H9 (cell line): Measurements from ENCODE around the gene ITGBL1. TPM values are rescaled to one million over a fixed set of nuclear protein-coding genes. Genes with fewer than 3 reads are reported as not detected.

Experiments used
- DNase-seq: peaks from one replicate; pipeline ENCODE4 v3.0.0-alpha.2; 2017
- H2AFZ ChIP-seq: one replicate; pipeline ENCODE4 v1.6.1; 2013; ENCODE audit warnings: mild to moderate bottlenecking, low read length, control low read depth, moderate library complexity
- H2AK5ac ChIP-seq: 2 replicates; pipeline ENCODE4 v1.6.1; 2013; ENCODE audit warnings: low read length, control low read depth, mixed read lengths; ENCODE audit not compliant: insufficient read length
- H2BK120ac ChIP-seq: one replicate; pipeline ENCODE4 v1.6.1; 2013; ENCODE audit warnings: low read depth, mild to moderate bottlenecking, low read length, control low read depth, inconsistent platforms; ENCODE audit not compliant: poor library complexity, severe bottlenecking
- H2BK12ac ChIP-seq: 2 replicates; pipeline ENCODE4 v1.6.1; 2013; ENCODE audit warnings: low read length, control low read depth, mixed read lengths, low read depth; ENCODE audit not compliant: insufficient read length
- H2BK15ac ChIP-seq: 2 replicates; pipeline ENCODE4 v1.6.1; 2013; ENCODE audit warnings: low read depth, low read length, control low read depth
- H2BK20ac ChIP-seq: one replicate; pipeline ENCODE4 v1.6.1; 2013; ENCODE audit warnings: low read depth, mild to moderate bottlenecking, low read length, control low read depth, inconsistent platforms; ENCODE audit not compliant: poor library complexity, severe bottlenecking
- H2BK5ac ChIP-seq: 2 replicates; pipeline ENCODE4 v1.6.1; 2013; ENCODE audit warnings: low read length, control low read depth, mixed read lengths; ENCODE audit not compliant: insufficient read length
- H3K14ac ChIP-seq: 2 replicates; pipeline ENCODE4 v1.6.1; 2013; ENCODE audit warnings: low read length, control low read depth; ENCODE audit not compliant: insufficient read depth
- H3K18ac ChIP-seq: 2 replicates; pipeline ENCODE4 v1.6.1; 2013; ENCODE audit warnings: low read depth, mild to moderate bottlenecking, mixed read lengths, low read length, control low read depth; ENCODE audit not compliant: insufficient read length
- H3K23ac ChIP-seq: 2 replicates; pipeline ENCODE4 v1.6.1; 2013; ENCODE audit warnings: low read length, control low read depth, mixed read lengths, low read depth; ENCODE audit not compliant: insufficient read length
- H3K23me2 ChIP-seq: 2 replicates; pipeline ENCODE4 v1.6.1; 2013; ENCODE audit warnings: low read depth, mild to moderate bottlenecking, mixed read lengths, low read length, control low read depth; ENCODE audit not compliant: insufficient read length, poor library complexity, severe bottlenecking
- H3K27ac ChIP-seq: 2 replicates; pipeline ENCODE4 v1.5.1; 2013; ENCODE audit warnings: low read length, control low read depth, mixed read lengths, low read depth; ENCODE audit not compliant: insufficient read length
- H3K27me3 ChIP-seq: 2 replicates; pipeline ENCODE4 v1.6.1; 2013; ENCODE audit warnings: low read length, control low read depth, inconsistent platforms; ENCODE audit not compliant: insufficient read depth
- H3K4ac ChIP-seq: 2 replicates; pipeline ENCODE4 v1.6.1; 2013; ENCODE audit warnings: low read depth, mild to moderate bottlenecking, control low read depth, inconsistent platforms, low read length, moderate library complexity
- H3K4me1 ChIP-seq: 2 replicates; pipeline ENCODE4 v1.6.1; 2013; ENCODE audit warnings: low read length, control low read depth, inconsistent platforms; ENCODE audit not compliant: insufficient read depth
- H3K4me2 ChIP-seq: 2 replicates; pipeline ENCODE4 v1.6.1; 2013; ENCODE audit warnings: low read length, control low read depth, mixed read lengths; ENCODE audit not compliant: insufficient read length, insufficient read depth
- H3K56ac ChIP-seq: 2 replicates; pipeline ENCODE4 v1.6.1; 2013; ENCODE audit warnings: low read depth, mild to moderate bottlenecking, mixed read lengths, low read length, control low read depth; ENCODE audit not compliant: insufficient read length
- H3K79me1 ChIP-seq: 2 replicates; pipeline ENCODE4 v1.6.1; 2013; ENCODE audit warnings: low read depth, mild to moderate bottlenecking, moderate library complexity, low read length, control low read depth, inconsistent platforms; ENCODE audit not compliant: insufficient read depth, poor library complexity, severe bottlenecking
- H3K79me2 ChIP-seq: 2 replicates; pipeline ENCODE4 v1.6.1; 2013; ENCODE audit warnings: low read length, control low read depth, inconsistent platforms; ENCODE audit not compliant: insufficient read depth
- H3K9ac ChIP-seq: 2 replicates; pipeline ENCODE4 v1.6.1; 2013; ENCODE audit warnings: low read length, control low read depth, mixed read lengths; ENCODE audit not compliant: insufficient read length; ENCODE audit errors: extremely low read depth
- H3K9me3 ChIP-seq: one replicate; pipeline ENCODE4 v1.6.1; 2013; ENCODE audit warnings: low read depth, low read length, inconsistent platforms; ENCODE audit not compliant: control insufficient read depth
- H3T11ph ChIP-seq: one replicate; pipeline ENCODE4 v1.6.1; 2013; ENCODE audit warnings: mild to moderate bottlenecking, low read length, control low read depth, inconsistent platforms
- H4K20me1 ChIP-seq: one replicate; pipeline ENCODE4 v1.6.1; 2013; ENCODE audit not compliant: control insufficient read depth, insufficient read length, insufficient read depth
- H4K5ac ChIP-seq: 2 replicates; pipeline ENCODE4 v1.6.1; 2013; ENCODE audit warnings: low read depth, mild to moderate bottlenecking, mixed read lengths, low read length, control low read depth; ENCODE audit not compliant: insufficient read length
- H4K8ac ChIP-seq: replicated peaks from 2 replicates; pipeline ENCODE4 v1.6.1; 2013; ENCODE audit warnings: low read length, control low read depth, mixed read lengths, low read depth; ENCODE audit not compliant: insufficient read length
- H4K91ac ChIP-seq: 2 replicates; pipeline ENCODE4 v1.6.1; 2013; ENCODE audit warnings: low read depth, mild to moderate bottlenecking, moderate library complexity, mixed read lengths, low read length, control low read depth; ENCODE audit not compliant: insufficient read length
- H3K27ac Mint-ChIP-seq, 3 experiments: 2 replicates in 2 of 3; 3 replicates in 1 of 3; pipeline ENCODE4 v1.8.0; 2020 to 2021; ENCODE audit warnings: mixed read lengths in 3 of 3, mild to moderate bottlenecking in 1 of 3, moderate library complexity in 1 of 3
- H3K27me3 Mint-ChIP-seq: 2 replicates; pipeline ENCODE4 v1.8.0; 2021; ENCODE audit warnings: low read depth, mild to moderate bottlenecking, moderate library complexity, mixed read lengths
- H3K36me3 Mint-ChIP-seq, 3 experiments: 2 replicates in 2 of 3; 3 replicates in 1 of 3; pipeline ENCODE4 v1.8.0; 2020 to 2021; ENCODE audit warnings: low read depth in 3 of 3, mixed read lengths in 3 of 3; ENCODE audit not compliant: insufficient read depth in 1 of 3
- H3K4me1 Mint-ChIP-seq, 2 experiments: 2 replicates each; pipeline ENCODE4 v1.8.0; 2020; ENCODE audit warnings: mixed read lengths in 2 of 2
- H3K4me3 Mint-ChIP-seq, 2 experiments: 2 replicates in 1 of 2; 3 replicates in 1 of 2; pipeline ENCODE4 v1.8.0; 2020 to 2021; ENCODE audit warnings: mild to moderate bottlenecking in 2 of 2, mixed read lengths in 2 of 2, moderate library complexity in 1 of 2
- H3K9me3 Mint-ChIP-seq, 2 experiments: 2 replicates in 1 of 2; 3 replicates in 1 of 2; pipeline ENCODE4 v1.8.0; 2020; ENCODE audit warnings: mild to moderate bottlenecking in 2 of 2, mixed read lengths in 2 of 2, moderate library complexity in 1 of 2
- CTCF ChIP-seq: fragments of 200-600 bp; sonication (generic); conservative IDR thresholded peaks from 3 replicates; pipeline ENCODE4 v1.8.0; 2021; ENCODE audit warnings: antibody characterized with exemption, mild to moderate bottlenecking
- total RNA-seq: library from RNA; stranded (reverse); gene quantifications from 2 replicates; pipeline ENCODE4 v1.2.1, GENCODE V29; 2021

Gene ITGBL1
- total RNA-seq, 1 experiment from 2014 or later, result not detected

- DNase-seq, result no peak
- H3K27ac ChIP-seq, result no peak overlapping the region
- H3K36me3 Mint-ChIP-seq, result no peaks in the 10 kb centered on the region; a peak in 1 of 7 replicates
Observed at GRCh38 chr13:101511161-101511560, 58.7 kb downstream of the ITGBL1 start.

More at GRCh38 chr13:101511161-101511560, 58.7 kb downstream of the ITGBL1 start:
- peaks cover 0 to 3% of the 10 kb centered on the region in 2 experiments; a peak in 2 of 5 replicates for H3K9me3 Mint-ChIP-seq
- Histone ChIP-seq H3K4me2 (no peak overlapping the region), H3K9ac (no peak overlapping the region), H3T11ph (no peak overlapping the region), H3K23ac (no peak overlapping the region), H4K91ac (no peak overlapping the region), H2AK5ac (no peak overlapping the region), H3K27me3 (no peaks in the 10 kb centered on the region), H4K20me1 (no peaks in the 10 kb centered on the region), H3K23me2 (no peaks in the 10 kb centered on the region), H2AFZ (no peak overlapping the region), H2BK20ac (no peak overlapping the region), H3K79me2 (no peaks in the 10 kb centered on the region), H4K8ac (no peak overlapping the region), H2BK15ac (no peak overlapping the region), H3K79me1 (no peaks in the 10 kb centered on the region), H3K56ac (no peak overlapping the region), H3K18ac (no peak overlapping the region), H3K4ac (no peak overlapping the region), H2BK12ac (no peak overlapping the region), H3K4me1 (no peaks in the 10 kb centered on the region; the same call in 1 of the 2 replicates), H2BK120ac (no peak overlapping the region), H4K5ac (no peak overlapping the region), H2BK5ac (no peak overlapping the region), H3K14ac (no peak overlapping the region), H3K9me3 (no peaks in the 10 kb centered on the region)
- no peak overlapping the region for H3K27ac Mint-ChIP-seq
- peaks cover 19 to 23% of the 10 kb centered on the region in 2 experiments for H3K4me1 Mint-ChIP-seq
- no peak overlapping the region for H3K4me3 Mint-ChIP-seq
- H3K27me3 Mint-ChIP-seq, result no peaks in the 10 kb centered on the region
- no peak for TF ChIP-seq CTCF
